ENCODE data around the gene PC. TPM values are rescaled to one million over a fixed set of nuclear protein-coding genes. Genes with fewer than 3 reads are reported as not detected.

PC gene
- total RNA-seq, 1 donor from 2014 or later, result 4.7 TPM

DNA sequence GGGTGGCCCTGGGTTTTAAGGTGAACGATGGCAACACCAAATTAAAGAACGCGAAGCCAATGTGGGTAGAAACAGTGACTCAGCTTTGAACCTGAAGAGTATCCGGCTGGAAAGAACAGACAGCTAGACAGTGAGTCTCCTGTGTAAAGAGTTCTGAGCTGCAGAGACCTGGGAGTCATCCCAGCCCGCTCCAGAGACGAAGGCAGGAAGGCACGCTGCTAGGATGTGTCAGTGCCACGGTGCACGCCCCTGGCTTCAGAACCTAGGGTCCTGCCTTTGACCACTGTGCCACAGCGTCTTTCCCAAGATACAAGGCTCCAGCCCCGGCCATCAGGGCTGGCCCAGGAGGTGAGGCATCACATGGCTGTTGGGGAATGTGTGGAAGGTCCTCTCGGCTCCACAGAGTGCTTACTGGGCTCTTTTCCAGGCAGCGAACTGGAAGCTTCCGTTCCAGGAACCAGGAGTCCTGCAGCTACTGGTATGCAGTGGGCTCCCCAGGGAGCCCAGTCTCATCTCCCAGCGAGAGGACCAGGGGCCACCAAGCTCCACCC lies 71.4 kb downstream of the PC start:
- TF ChIP-seq, protein P1, sequence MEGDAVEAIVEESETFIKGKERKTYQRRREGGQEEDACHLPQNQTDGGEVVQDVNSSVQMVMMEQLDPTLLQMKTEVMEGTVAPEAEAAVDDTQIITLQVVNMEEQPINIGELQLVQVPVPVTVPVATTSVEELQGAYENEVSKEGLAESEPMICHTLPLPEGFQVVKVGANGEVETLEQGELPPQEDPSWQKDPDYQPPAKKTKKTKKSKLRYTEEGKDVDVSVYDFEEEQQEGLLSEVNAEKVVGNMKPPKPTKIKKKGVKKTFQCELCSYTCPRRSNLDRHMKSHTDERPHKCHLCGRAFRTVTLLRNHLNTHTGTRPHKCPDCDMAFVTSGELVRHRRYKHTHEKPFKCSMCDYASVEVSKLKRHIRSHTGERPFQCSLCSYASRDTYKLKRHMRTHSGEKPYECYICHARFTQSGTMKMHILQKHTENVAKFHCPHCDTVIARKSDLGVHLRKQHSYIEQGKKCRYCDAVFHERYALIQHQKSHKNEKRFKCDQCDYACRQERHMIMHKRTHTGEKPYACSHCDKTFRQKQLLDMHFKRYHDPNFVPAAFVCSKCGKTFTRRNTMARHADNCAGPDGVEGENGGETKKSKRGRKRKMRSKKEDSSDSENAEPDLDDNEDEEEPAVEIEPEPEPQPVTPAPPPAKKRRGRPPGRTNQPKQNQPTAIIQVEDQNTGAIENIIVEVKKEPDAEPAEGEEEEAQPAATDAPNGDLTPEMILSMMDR (conservative IDR thresholded peaks at IDR 0.05; ENCODE audit: low read depth, low read length), result no peak
- H3K4me3 ChIP-seq (ENCODE audit: low read depth, low read length), result peak overlapping the region; percentile 10
- no peak for DNase-seq (ENCODE audit: low read depth)

DNA sequence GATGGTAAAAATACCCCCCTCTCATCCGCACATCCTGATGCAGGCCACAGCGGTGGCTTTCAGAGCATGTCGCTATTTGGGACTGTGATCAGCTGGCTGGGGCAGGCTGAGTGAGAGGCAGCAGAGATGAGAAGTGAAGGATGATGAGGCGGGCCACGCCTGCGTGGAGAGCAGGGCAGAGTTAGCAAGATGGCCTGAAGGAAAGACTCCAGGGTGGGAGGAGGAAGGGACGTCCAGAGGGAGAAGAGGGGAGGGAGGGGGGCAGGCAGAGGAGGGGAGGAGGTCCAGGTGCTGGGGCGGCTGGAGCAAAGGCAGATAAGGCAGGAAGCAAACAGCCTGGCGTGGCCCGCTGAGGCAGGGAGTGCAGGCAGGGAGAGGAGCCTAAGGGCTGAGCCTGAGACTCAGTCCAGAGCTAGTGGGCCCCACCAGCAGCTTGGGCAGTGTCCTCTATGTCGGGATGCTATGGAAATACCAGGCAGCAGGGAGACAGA lies 72.2 kb downstream of the PC start:
- H3K4me3 ChIP-seq (ENCODE audit: low read depth, low read length), result no peak overlapping the region
- DNase-seq (ENCODE audit: low read depth), result no peak
- TF ChIP-seq, protein P1 (conservative IDR thresholded peaks at IDR 0.05; ENCODE audit: low read depth, low read length), result no peak

DNA sequence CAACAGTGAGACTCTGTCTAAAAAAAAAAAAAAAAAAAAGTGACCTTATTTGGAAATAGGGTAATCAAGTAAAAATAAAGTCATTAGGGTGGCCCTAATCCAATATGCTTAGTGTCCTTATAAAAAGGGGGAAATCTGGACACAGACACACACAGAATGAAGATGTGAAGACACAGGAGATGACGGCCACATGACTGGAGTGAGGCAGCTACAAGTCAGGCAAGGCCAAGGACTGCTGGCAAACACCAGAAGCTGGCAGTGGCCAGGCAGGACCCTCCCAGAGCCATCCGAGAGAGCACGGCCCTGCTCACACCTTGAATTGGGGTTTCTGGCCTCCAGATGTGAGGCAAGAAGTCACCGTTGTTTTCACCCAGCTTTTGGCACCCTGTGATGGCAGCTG lies 72.7 kb downstream of the PC start:
- DNase-seq (ENCODE audit: low read depth), result no peak
- TF ChIP-seq, protein P1 (conservative IDR thresholded peaks at IDR 0.05; ENCODE audit: low read depth, low read length), result no peak
- H3K4me3 ChIP-seq (ENCODE audit: low read depth, low read length), result no peak overlapping the region

DNA sequence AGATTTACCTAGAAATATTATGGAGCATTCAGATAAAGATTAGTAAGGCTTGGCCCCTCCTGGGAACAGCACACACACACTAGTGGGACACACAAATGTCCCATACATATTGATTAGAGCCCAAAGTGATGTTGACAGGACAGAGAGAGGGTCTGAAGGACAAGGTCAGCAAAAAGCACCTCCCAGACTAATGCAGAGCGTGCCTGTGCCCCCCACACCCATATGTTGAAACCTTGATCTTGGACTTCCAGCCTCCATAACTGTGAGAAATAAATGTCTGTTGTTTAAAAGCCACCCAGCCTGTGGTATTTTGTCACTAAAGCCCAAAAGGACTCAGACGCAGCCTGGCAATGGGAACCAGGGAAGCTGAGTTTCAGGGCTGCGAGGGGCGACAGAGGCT lies 73.7 kb downstream of the PC start:
- H3K4me3 ChIP-seq (ENCODE audit: low read depth, low read length), result no peak overlapping the region
- TF ChIP-seq, protein P1 (conservative IDR thresholded peaks at IDR 0.05; ENCODE audit: low read depth, low read length), result no peak
- DNase-seq (ENCODE audit: low read depth), result no peak

DNA sequence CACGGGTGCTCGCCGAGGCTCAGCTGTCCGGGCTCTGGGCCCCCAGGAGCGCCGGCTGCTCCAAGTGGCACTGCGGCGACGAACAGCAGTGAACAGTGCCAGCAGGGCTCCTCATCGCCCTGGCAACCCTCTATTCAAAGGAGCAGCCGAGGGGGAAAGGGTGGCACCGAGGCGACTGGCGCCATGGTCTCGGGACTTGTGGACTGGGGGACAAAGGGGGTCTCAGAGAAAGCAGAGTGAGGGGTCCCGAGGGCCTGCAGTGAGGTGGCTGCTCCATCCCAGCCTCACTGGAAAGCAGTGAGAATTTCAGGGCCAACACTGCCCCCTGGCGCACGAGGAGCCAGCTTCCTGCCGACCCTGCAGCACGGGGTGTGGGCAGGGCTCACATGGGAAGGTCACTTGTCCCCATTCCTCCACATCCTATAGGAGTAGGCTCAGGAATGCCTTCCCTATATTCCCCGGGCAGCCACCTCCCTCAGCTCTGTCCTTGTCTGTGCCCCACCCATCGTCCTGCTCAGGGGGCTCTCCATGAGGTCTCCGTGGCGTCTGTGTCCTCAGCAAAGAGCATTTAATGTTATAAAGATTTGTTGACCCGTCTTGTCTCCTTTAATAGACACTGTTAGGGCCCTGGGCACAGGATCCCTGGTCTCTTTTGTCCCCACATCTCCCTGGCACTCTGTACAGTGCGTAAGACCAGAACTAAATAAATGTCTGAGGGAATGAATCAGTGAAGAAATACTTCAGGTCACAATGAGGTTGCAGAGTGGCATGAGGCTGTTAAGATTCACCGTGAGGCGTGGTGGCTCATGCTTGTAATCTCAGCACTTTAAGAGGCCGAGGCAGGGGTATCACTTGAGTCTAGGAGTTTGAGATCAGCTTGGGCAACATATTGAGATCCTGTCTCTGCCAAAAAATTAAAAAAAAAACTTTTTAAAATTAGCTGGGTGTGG lies 74.9 kb downstream of the PC start:
- no peak overlapping the region for H3K4me3 ChIP-seq (ENCODE audit: low read depth, low read length)
- no peak for DNase-seq (ENCODE audit: low read depth)
- TF ChIP-seq, protein P1 (conservative IDR thresholded peaks at IDR 0.05; ENCODE audit: low read depth, low read length), result peak; percentile 68

DNA sequence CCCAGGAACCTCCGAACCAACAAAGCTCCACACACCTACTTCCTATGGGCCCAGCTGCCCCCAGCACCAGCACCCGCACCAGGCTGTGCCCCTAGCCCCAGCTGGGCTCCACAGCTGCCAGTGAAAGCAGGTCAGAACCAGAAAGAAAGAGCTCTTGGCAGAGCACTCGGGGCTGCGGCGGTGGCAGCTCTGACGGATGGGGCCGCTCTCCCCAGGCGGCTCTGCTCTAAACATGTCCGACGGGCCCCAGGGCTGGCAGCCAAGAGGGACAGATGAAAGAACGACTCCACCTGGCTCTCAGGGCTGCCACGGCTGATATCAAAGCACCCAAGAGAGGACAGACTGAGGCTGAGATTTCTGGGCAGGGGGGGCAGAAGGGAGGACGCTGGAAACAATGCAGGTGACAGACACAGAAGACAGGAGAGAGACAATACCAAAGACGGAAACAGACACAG lies 75.6 kb downstream of the PC start:
- no peak overlapping the region for H3K4me3 ChIP-seq (ENCODE audit: low read depth, low read length)
- TF ChIP-seq, protein P1 (conservative IDR thresholded peaks at IDR 0.05; ENCODE audit: low read depth, low read length), result no peak
- DNase-seq (ENCODE audit: low read depth), result no peak

Data from epithelial cell of proximal tubule (primary cell).